ENCODE results near the gene BANP. TPM values are rescaled to one million over a fixed set of nuclear protein-coding genes. Genes with fewer than 3 reads are reported as not detected.

The BANP gene
- total RNA-seq, 2 experiments from 2014 or later, result 39.6 to 58.0 TPM

- peaks cover 6% of the 10 kb centered on the region; the same call in 1 of the 2 replicates for H4K20me1 ChIP-seq (ENCODE audit: insufficient read depth, low read length)
- POLR2A ChIA-PET, result interaction anchor here (0.6 to 1.3 kb wide), 4 partner anchors 10 to 95 kb away, joined by 3 to 6 read pairs (median 4); no protein-coding TSS in a partner anchor
- H3K27ac ChIP-seq (ENCODE audit: low read depth, low read length, poor library complexity, severe bottlenecking), result no peak overlapping the region
- no peak overlapping the region for H3K4me3 ChIP-seq (ENCODE audit: low read depth, low read length, poor library complexity, severe bottlenecking)
- peaks cover 26% of the 10 kb centered on the region for H3K79me2 ChIP-seq (ENCODE audit: insufficient read depth, low read depth, low read length)
- DNase-seq (ENCODE audit: low spot score), result peak; percentile 26
- H3K36me3 ChIP-seq (ENCODE audit: insufficient read depth, low read length), result peaks cover 12% of the 10 kb centered on the region; the same call in 1 of the 2 replicates
- H3K9me3 ChIP-seq (ENCODE audit: low read length), result no peaks in the 10 kb centered on the region
- TF ChIP-seq CTCF (conservative IDR thresholded peaks at IDR 0.05; ENCODE audit: low read length) (no peak), EZH2phosphoT487 (IDR thresholded peaks at IDR 0.05; ENCODE audit: borderline replicate concordance, low read depth, low read length) (no peak)
- BruUV-seq (replicated peaks), result no TSS peak
- H2AFZ ChIP-seq (ENCODE audit: low read length), result peak overlapping the region; percentile 94
- no peak overlapping the region for H3K4me2 ChIP-seq (ENCODE audit: low read length)
- CTCF ChIA-PET (ENCODE audit: unreplicated experiment), result no interaction called here
- intact Hi-C loops (cut with micrococcal nuclease; ENCODE audit: unreplicated experiment), result no loop called here
- no peaks in the 10 kb centered on the region for H3K9me2 ChIP-seq (ENCODE audit: insufficient read depth, low read length)
- H3K4me1 ChIP-seq (ENCODE audit: insufficient read depth, low read length, poor library complexity, severe bottlenecking), result peaks cover 48% of the 10 kb centered on the region
Measured at GRCh38 chr16:87949071-87949744, 2.0 kb upstream of the BANP start.

- Histone ChIP-seq H3K27ac (ENCODE audit: low read depth, low read length, poor library complexity, severe bottlenecking) (peak overlapping the region; percentile 76), H3K9me3 (ENCODE audit: low read length) (no peaks in the 10 kb centered on the region), H2AFZ (ENCODE audit: low read length) (no peak overlapping the region), H4K20me1 (ENCODE audit: insufficient read depth, low read length) (peaks cover 6% of the 10 kb centered on the region; the same call in 1 of the 2 replicates), H3K36me3 (ENCODE audit: insufficient read depth, low read length) (peaks cover 32% of the 10 kb centered on the region; the same call in 1 of the 2 replicates), H3K9me2 (ENCODE audit: insufficient read depth, low read length) (no peaks in the 10 kb centered on the region), H3K4me2 (ENCODE audit: low read length) (peak overlapping the region; percentile 97), H3K4me3 (ENCODE audit: low read depth, low read length, poor library complexity, severe bottlenecking) (peak overlapping the region; percentile 74), H3K79me2 (ENCODE audit: insufficient read depth, low read depth, low read length) (peaks cover 51% of the 10 kb centered on the region), H3K4me1 (ENCODE audit: insufficient read depth, low read length, poor library complexity, severe bottlenecking) (peaks cover 62% of the 10 kb centered on the region)
- CTCF ChIA-PET (ENCODE audit: unreplicated experiment), result no interaction called here
- intact Hi-C loops (cut with micrococcal nuclease; ENCODE audit: unreplicated experiment), result loop anchor here (2.0 to 10.0 kb wide), 4 partner anchors 93 to 603 kb away; no protein-coding TSS in a partner anchor
- BruUV-seq (replicated peaks), result no TSS peak
- DNase-seq (ENCODE audit: low spot score), result peak; percentile 25
- POLR2A ChIA-PET, result interaction anchor here (0.6 to 1.5 kb wide), 3 partner anchors 9 to 77 kb away, joined by 3 to 4 read pairs (median 3); no protein-coding TSS in a partner anchor
- TF ChIP-seq EZH2phosphoT487 (IDR thresholded peaks at IDR 0.05; ENCODE audit: borderline replicate concordance, low read depth, low read length) (no peak), CTCF (conservative IDR thresholded peaks at IDR 0.05; ENCODE audit: low read length) (peak; percentile 42)
Measured at GRCh38 chr16:87951552-87952538, 611 bp downstream of the BANP start.
